ENCODE measurements around the gene MAOB.

The MAOB gene

GRCh38 chrX:43745938-43746721 is 136.1 kb downstream of the MAOB start:
- TF ChIP-seq, protein P1, sequence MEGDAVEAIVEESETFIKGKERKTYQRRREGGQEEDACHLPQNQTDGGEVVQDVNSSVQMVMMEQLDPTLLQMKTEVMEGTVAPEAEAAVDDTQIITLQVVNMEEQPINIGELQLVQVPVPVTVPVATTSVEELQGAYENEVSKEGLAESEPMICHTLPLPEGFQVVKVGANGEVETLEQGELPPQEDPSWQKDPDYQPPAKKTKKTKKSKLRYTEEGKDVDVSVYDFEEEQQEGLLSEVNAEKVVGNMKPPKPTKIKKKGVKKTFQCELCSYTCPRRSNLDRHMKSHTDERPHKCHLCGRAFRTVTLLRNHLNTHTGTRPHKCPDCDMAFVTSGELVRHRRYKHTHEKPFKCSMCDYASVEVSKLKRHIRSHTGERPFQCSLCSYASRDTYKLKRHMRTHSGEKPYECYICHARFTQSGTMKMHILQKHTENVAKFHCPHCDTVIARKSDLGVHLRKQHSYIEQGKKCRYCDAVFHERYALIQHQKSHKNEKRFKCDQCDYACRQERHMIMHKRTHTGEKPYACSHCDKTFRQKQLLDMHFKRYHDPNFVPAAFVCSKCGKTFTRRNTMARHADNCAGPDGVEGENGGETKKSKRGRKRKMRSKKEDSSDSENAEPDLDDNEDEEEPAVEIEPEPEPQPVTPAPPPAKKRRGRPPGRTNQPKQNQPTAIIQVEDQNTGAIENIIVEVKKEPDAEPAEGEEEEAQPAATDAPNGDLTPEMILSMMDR (IDR thresholded peaks at IDR 0.05; ENCODE audit: low read depth, low read length, missing control alignments): no peak
- no peak for DNase-seq (ENCODE audit: extremely low read depth, low read depth)
- H3K4me3 ChIP-seq (replicated peaks; ENCODE audit: low read depth, low read length): no peak overlapping the region

DNA sequence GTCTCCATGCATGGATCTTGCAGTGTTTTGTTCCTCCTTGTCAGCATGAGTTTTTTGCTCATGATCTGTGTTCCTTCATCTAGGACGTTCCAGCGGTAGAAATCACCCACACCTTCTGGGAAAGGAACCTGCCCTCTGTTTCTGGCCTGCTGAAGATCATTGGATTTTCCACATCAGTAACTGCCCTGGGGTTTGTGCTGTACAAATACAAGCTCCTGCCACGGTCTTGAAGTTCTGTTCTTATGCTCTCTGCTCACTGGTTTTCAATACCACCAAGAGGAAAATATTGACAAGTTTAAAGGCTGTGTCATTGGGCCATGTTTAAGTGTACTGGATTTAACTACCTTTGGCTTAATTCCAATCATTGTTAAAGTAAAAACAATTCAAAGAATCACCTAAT is 138.0 kb downstream of the MAOB start:
- DNase-seq (ENCODE audit: extremely low read depth, low read depth): no peak
- TF ChIP-seq, protein P1 (IDR thresholded peaks at IDR 0.05; ENCODE audit: low read depth, low read length, missing control alignments): no peak
- H3K4me3 ChIP-seq (replicated peaks; ENCODE audit: low read depth, low read length): no peak overlapping the region

DNA sequence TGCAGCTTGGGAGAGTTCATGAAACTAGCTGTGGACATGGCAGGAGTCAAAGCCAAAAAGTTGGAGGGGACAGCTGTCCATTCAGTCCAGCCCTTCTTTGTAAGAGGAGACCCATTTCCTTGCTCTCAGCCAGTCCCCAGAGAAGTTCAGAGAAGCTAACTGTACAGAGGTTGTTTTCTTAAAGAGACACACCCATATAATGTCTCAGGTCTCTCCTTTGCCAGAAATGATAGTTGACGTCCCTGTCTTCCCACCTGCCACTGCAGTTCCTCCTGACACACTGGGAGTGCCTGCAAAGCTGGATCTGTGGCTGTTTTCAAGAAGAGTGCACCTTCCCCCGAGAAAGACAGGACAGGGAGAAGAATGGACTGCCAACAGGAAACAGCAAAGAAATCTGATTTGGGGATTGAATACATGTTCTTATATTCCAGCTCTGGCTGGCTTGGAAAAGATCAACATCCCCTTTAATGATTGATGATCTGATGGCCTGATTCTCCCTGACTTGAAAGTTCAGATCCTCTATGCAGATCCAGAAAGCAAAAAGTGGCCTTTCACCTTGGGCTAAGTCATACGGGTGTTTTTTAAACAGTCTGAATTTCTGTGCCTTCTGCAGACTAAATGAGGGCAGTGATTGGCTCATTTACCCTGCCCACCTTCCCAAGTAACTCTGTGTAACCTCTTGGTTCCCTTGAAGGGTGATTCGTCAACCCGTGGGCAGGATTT is 139.0 kb downstream of the MAOB start:
- TF ChIP-seq, protein P1 (IDR thresholded peaks at IDR 0.05; ENCODE audit: low read depth, low read length, missing control alignments): no peak
- DNase-seq (ENCODE audit: extremely low read depth, low read depth): no peak

GRCh38 chrX:43741843-43742573 is 140.2 kb downstream of the MAOB start:
- TF ChIP-seq, protein P1 (IDR thresholded peaks at IDR 0.05; ENCODE audit: low read depth, low read length, missing control alignments): no peak
- DNase-seq (ENCODE audit: extremely low read depth, low read depth): no peak
- no peak overlapping the region for H3K4me3 ChIP-seq (replicated peaks; ENCODE audit: low read depth, low read length)

More for the DNA sequence above, 139.0 kb downstream of the MAOB start:
- no peak overlapping the region for H3K4me3 ChIP-seq (replicated peaks; ENCODE audit: low read depth, low read length)

DNA sequence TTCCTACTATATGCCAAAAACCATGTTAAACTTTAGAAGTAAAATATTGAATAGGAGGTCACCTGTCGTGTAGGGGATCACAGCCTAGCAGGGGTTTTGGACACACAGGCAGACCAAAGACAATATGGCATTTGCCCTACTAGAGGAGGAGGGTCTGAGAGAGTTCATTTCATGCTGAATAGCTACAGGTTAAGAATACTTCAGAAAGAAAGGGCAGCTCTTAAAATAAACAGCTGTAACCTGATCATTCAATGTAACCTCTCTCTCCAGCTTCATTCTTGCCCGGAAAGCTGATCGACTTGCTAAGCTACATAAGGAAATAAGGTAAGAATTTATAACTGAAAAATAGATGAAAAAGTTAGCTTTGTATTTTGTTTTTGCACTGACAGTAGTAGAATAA is 146.3 kb downstream of the MAOB start:
- no peak for DNase-seq (ENCODE audit: extremely low read depth, low read depth)
- no peak overlapping the region for H3K4me3 ChIP-seq (replicated peaks; ENCODE audit: low read depth, low read length)
- TF ChIP-seq, protein P1 (IDR thresholded peaks at IDR 0.05; ENCODE audit: low read depth, low read length, missing control alignments): no peak

GRCh38 chrX:43735534-43735933 is 146.7 kb downstream of the MAOB start:
- no peak overlapping the region for H3K4me3 ChIP-seq (replicated peaks; ENCODE audit: low read depth, low read length)
- no peak for DNase-seq (ENCODE audit: extremely low read depth, low read depth)
- TF ChIP-seq, protein P1 (IDR thresholded peaks at IDR 0.05; ENCODE audit: low read depth, low read length, missing control alignments): no peak

Data from HFF-Myc (cell line).